HCT116 (cell line): Measurements from ENCODE around the gene ZNRF3.

Experiments
- CBX3 ChIP-seq: IDR thresholded peaks from 2 replicates; pipeline ENCODE4 v1.6.1; 2012; ENCODE audit warnings: low read depth
- CTCF ChIP-seq, 3 experiments: fragments of 200-600 bp in 1 of 3; sonication (generic) in 1 of 3; IDR thresholded peaks in 2 of 3; conservative IDR thresholded peaks in 1 of 3; 2 replicates each; pipeline ENCODE4 v1.5.1; 2012 to 2017; ENCODE audit warnings: low read depth in 2 of 3, low read length in 2 of 3, antibody characterized with exemption in 1 of 3, borderline replicate concordance in 1 of 3, control low read depth in 1 of 3, mild to moderate bottlenecking in 1 of 3, mixed read lengths in 1 of 3, mixed run types in 1 of 3, moderate library complexity in 1 of 3; ENCODE audit not compliant: insufficient read depth in 1 of 3
- EGR1 ChIP-seq: IDR thresholded peaks from 2 replicates; pipeline ENCODE4 v1.6.1; 2012; ENCODE audit warnings: low read depth
- EZH2 ChIP-seq: fragments of 200-600 bp; sonication (generic); IDR thresholded peaks from 2 replicates; pipeline ENCODE4 v1.6.1; 2017; ENCODE audit warnings: antibody characterized with exemption, mixed run types
- POLR2AphosphoS5 ChIP-seq: IDR thresholded peaks from 2 replicates; pipeline ENCODE4 v1.6.1; 2011; ENCODE audit warnings: mild to moderate bottlenecking, low read depth, low read length, moderate library complexity
- REST ChIP-seq: IDR thresholded peaks from 2 replicates; pipeline ENCODE4 v1.6.1; 2012; ENCODE audit warnings: low read depth
- SRF ChIP-seq: IDR thresholded peaks from 2 replicates; pipeline ENCODE4 v1.6.1; 2012; ENCODE audit warnings: low read depth
- YY1 ChIP-seq: IDR thresholded peaks from 2 replicates; pipeline ENCODE4 v1.6.1; 2011; ENCODE audit warnings: low read length, low read depth, moderate library complexity, mild to moderate bottlenecking; ENCODE audit not compliant: insufficient replicate concordance; ENCODE audit errors: extremely low read depth
- TF ChIP-seq, protein P1 (sequence below): IDR thresholded peaks from 2 replicates; pipeline ENCODE4 v1.6.1; 2012

DNA sequence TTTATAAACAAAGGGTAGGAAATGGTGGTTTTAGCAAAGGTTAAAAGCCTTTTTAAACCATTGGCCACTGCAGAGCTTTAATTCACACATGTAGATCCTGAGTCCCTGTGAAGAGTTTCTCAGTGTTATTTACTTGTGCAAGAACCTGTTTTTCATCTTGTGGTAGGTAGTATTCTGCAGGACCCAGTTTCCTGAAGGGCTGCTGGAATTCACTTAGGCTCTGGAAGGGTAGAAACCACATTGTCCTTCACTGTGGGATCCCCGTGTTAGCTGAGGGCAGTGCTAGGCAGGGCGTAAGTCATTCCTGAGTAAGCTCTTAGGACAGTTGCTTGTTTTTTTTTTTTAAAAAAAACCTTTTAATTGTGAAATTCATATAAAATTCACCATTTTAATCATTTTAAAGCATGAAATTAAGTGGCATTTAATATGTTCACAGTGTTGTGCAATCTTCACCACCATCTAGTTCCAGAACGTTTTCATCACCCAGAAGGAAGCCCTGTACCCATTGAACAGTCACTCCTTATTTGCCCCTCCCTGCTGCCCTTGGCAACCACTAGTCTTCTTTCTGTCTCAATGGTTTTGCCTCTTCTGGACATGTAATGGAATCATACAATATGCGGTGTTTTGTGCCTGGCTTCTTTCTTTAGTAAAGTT, 100.5 kb downstream of the ZNRF3 start:
- TF ChIP-seq CTCF (IDR thresholded peaks at IDR 0.05 in 2 of 3, conservative IDR thresholded peaks at IDR 0.05 in 1 of 3; ENCODE audit: borderline replicate concordance in 1 of 3, insufficient read depth in 1 of 3, low read depth in 2 of 3, low read length in 2 of 3) (no peak), EZH2 (no peak), SRF (no peak), CBX3 (no peak), REST (no peak), EGR1 (no peak), POLR2AphosphoS5 (no peak), YY1 (no peak)
- TF ChIP-seq, protein P1, sequence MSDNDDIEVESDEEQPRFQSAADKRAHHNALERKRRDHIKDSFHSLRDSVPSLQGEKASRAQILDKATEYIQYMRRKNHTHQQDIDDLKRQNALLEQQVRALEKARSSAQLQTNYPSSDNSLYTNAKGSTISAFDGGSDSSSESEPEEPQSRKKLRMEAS, result no peak
